ENCODE data around the gene SYCP2. TPM values are rescaled to one million over a fixed set of nuclear protein-coding genes. Genes with fewer than 3 reads are reported as not detected.

The SYCP2 gene
- polyA plus RNA-seq, 3 donors, result 0.28 to 1.2 (median 0.30) TPM

DNA sequence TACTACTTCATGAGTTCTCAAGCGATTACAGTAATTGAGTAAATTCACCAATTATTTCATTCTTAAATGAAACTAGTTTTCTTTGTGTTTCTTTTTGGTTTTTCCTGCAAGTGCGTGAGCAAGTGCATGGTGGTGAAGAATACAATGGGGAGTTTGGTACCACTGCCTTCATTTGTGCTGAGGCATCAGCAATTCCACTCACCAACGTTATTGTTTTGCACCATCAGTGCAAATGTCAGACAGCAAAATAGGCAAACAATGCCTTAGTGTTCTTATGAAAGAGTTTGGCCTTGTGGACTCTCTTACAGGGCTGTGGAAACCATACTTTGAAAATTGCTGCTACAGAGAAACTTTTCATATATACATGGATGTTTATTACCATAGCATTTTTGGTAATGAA lies 33.0 kb upstream of the SYCP2 start:
- no peak for DNase-seq
- no peaks in the 10 kb centered on the region for H3K9me3 Mint-ChIP-seq
- peaks cover 2 to 3% (median 2%) of the 10 kb centered on the region in 3 donors for H3K27me3 Mint-ChIP-seq (ENCODE audit: low read depth in 3 of 3)
- Histone ChIP-seq H4K20me1 (ENCODE audit: insufficient read depth, low read length) (no peaks in the 10 kb centered on the region), H3K9me3 (replicated peaks in 1 of 2; ENCODE audit: control insufficient read depth in 1 of 2, insufficient read depth in 1 of 2, low read length in 2 of 2) (no peaks in the 10 kb centered on the region), H3K36me3 (replicated peaks in 1 of 2; ENCODE audit: control insufficient read depth in 1 of 2, insufficient read depth in 2 of 2, low read length in 2 of 2) (no peaks in the 10 kb centered on the region), H3K4me2 (replicated peaks; ENCODE audit: extremely low read depth, low read length, poor library complexity, severe bottlenecking) (no peak overlapping the region), H3K27me3 (ENCODE audit: control insufficient read depth in 2 of 2, insufficient read depth in 2 of 2, low read length in 2 of 2) (no peaks in the 10 kb centered on the region), H3K4me3 (replicated peaks in 1 of 3; ENCODE audit: low read depth in 2 of 3, low read length in 3 of 3) (no peak overlapping the region), H3K9ac (ENCODE audit: insufficient read depth, low read length, poor library complexity, severe bottlenecking) (no peak overlapping the region), H2AFZ (ENCODE audit: insufficient read depth, low read depth, low read length, poor library complexity, severe bottlenecking) (no peak overlapping the region), H3K79me2 (ENCODE audit: insufficient read depth, low read length) (no peaks in the 10 kb centered on the region), H3K4me1 (ENCODE audit: control insufficient read depth in 1 of 2, insufficient read depth in 2 of 2, low read length in 2 of 2) (peaks cover 6 to 7% of the 10 kb centered on the region in 2 donors), H3K27ac (ENCODE audit: low read depth in 1 of 2, low read length in 2 of 2) (no peak overlapping the region)
- peaks cover 19% of the 10 kb centered on the region for H3K4me1 Mint-ChIP-seq
- WGBS (ENCODE audit: insufficient coverage), result no CpG with 5 or more reads among the region's 3 CpGs
- H3K27ac Mint-ChIP-seq, result no peak overlapping the region
- intact Hi-C loops (cut with micrococcal nuclease), result no loop called here
- H3K4me3 Mint-ChIP-seq, result no peak overlapping the region
- TF ChIP-seq, protein P1, sequence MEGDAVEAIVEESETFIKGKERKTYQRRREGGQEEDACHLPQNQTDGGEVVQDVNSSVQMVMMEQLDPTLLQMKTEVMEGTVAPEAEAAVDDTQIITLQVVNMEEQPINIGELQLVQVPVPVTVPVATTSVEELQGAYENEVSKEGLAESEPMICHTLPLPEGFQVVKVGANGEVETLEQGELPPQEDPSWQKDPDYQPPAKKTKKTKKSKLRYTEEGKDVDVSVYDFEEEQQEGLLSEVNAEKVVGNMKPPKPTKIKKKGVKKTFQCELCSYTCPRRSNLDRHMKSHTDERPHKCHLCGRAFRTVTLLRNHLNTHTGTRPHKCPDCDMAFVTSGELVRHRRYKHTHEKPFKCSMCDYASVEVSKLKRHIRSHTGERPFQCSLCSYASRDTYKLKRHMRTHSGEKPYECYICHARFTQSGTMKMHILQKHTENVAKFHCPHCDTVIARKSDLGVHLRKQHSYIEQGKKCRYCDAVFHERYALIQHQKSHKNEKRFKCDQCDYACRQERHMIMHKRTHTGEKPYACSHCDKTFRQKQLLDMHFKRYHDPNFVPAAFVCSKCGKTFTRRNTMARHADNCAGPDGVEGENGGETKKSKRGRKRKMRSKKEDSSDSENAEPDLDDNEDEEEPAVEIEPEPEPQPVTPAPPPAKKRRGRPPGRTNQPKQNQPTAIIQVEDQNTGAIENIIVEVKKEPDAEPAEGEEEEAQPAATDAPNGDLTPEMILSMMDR (IDR thresholded peaks at IDR 0.05), result no peak
- peaks cover 0 to 2% of the 10 kb centered on the region in 2 donors for H3K36me3 Mint-ChIP-seq

DNA sequence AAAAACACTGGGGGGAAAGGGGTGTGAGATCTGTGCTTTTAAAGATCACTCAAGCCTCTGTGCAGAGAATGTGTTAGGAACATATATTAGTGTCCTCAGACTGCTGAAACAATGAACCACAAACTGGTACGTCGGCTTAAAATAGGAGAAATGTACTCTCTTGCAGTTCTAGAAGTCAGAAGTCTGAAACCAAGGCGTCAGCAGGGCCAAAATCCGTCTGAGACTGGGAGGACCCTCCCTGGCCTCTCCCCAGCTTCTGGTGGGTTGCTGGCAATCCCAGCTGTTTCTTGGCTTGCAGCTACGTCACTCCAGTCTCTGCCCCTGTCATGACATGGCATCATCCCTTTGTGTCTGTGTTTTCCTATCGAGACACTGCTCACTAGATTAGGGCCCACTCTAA lies 28.7 kb upstream of the SYCP2 start:
- H3K27me3 ChIP-seq (ENCODE audit: control insufficient read depth in 2 of 2, insufficient read depth in 2 of 2, low read length in 2 of 2), result no peaks in the 10 kb centered on the region
- no peak overlapping the region for H3K4me2 ChIP-seq (replicated peaks; ENCODE audit: extremely low read depth, low read length, poor library complexity, severe bottlenecking)
- H3K9me3 ChIP-seq (replicated peaks in 1 of 2; ENCODE audit: control insufficient read depth in 1 of 2, insufficient read depth in 1 of 2, low read length in 2 of 2), result no peaks in the 10 kb centered on the region
- intact Hi-C loops (cut with micrococcal nuclease), result no loop called here
- peaks cover 0 to 3% (median 0%) of the 10 kb centered on the region in 3 donors for H3K27me3 Mint-ChIP-seq (ENCODE audit: low read depth in 3 of 3)
- H2AFZ ChIP-seq (ENCODE audit: insufficient read depth, low read depth, low read length, poor library complexity, severe bottlenecking), result no peak overlapping the region
- H3K4me3 Mint-ChIP-seq, result no peak overlapping the region
- H3K27ac ChIP-seq (ENCODE audit: low read depth in 1 of 2, low read length in 2 of 2), result no peak overlapping the region
- H3K4me3 ChIP-seq (replicated peaks in 1 of 3; ENCODE audit: low read depth in 2 of 3, low read length in 3 of 3), result no peak overlapping the region
- peaks cover 7 to 12% of the 10 kb centered on the region in 2 donors for H3K36me3 Mint-ChIP-seq
- TF ChIP-seq, protein P1 (IDR thresholded peaks at IDR 0.05), result no peak
- H3K27ac Mint-ChIP-seq, result peak overlapping the region in 1 of 7 donors; percentile 28
- 88% methylated on average over 6 of the region's 6 CpGs for WGBS (ENCODE audit: insufficient coverage)
- H3K9me3 Mint-ChIP-seq, result no peaks in the 10 kb centered on the region
- H3K4me1 ChIP-seq (ENCODE audit: control insufficient read depth in 1 of 2, insufficient read depth in 2 of 2, low read length in 2 of 2), result peaks cover 0 to 3% of the 10 kb centered on the region in 2 donors
- H4K20me1 ChIP-seq (ENCODE audit: insufficient read depth, low read length), result no peaks in the 10 kb centered on the region
- H3K79me2 ChIP-seq (ENCODE audit: insufficient read depth, low read length), result no peaks in the 10 kb centered on the region
- peaks cover 17% of the 10 kb centered on the region for H3K4me1 Mint-ChIP-seq
- no peak overlapping the region for H3K9ac ChIP-seq (ENCODE audit: insufficient read depth, low read length, poor library complexity, severe bottlenecking)
- H3K36me3 ChIP-seq (replicated peaks in 1 of 2; ENCODE audit: control insufficient read depth in 1 of 2, insufficient read depth in 2 of 2, low read length in 2 of 2), result no peaks in the 10 kb centered on the region
- DNase-seq, result no peak

Measured in CD14-positive monocyte (primary cell).